Measurements from ENCODE around the gene CST9. TPM values are rescaled to one million over a fixed set of nuclear protein-coding genes. Genes with fewer than 3 reads are reported as not detected.

The CST9 gene
- total RNA-seq, 4 donors from 2014 or later, result not detected

GRCh38 chr20:23647346-23647745, 41.6 kb upstream of the CST9 start:
- intact Hi-C loops (cut with DNase I; ENCODE audit: low total_unique reads), result no loop called here
- ATAC-seq (no peak), DNase-seq (no peak)
- no peak overlapping the region for H3K4me3 ChIP-seq
- H3K9me3 ChIP-seq, result no peaks in the 10 kb centered on the region
- peaks cover 8 to 10% of the 10 kb centered on the region in 2 donors for H3K4me1 ChIP-seq
- TF ChIP-seq CTCF (IDR thresholded peaks at IDR 0.05 in 4 of 5, conservative IDR thresholded peaks at IDR 0.05 in 1 of 5) (no peak), POLR2A (IDR thresholded peaks at IDR 0.05) (no peak)
- H3K27me3 ChIP-seq, result no peaks in the 10 kb centered on the region
- no peak overlapping the region for H3K27ac ChIP-seq
- in situ Hi-C loops (cut with MboI; ENCODE audit: low sequenced_read_pairs in 4 of 4), result loop anchor here (25.0 kb wide), 3 partner anchors 485 to 1415 kb away; partner anchors contain the start of genes ACSS1 (in 2 of the 4) and APMAP (in 1 of the 4)
- no peaks in the 10 kb centered on the region for H3K36me3 ChIP-seq

- intact Hi-C loops (cut with DNase I; ENCODE audit: low total_unique reads), result no loop called here
- in situ Hi-C loops (cut with MboI; ENCODE audit: low sequenced_read_pairs in 4 of 4), result loop anchor here (25.0 kb wide), 3 partner anchors 484 to 1416 kb away; partner anchors contain the start of genes ACSS1 (in 2 of the 4) and APMAP (in 1 of the 4)
- TF ChIP-seq CTCF (IDR thresholded peaks at IDR 0.05 in 4 of 5, conservative IDR thresholded peaks at IDR 0.05 in 1 of 5), result no peak
- TF ChIP-seq POLR2A (IDR thresholded peaks at IDR 0.05), result no peak
- peaks cover 18 to 20% of the 10 kb centered on the region in 2 donors for H3K4me1 ChIP-seq
- no peaks in the 10 kb centered on the region for H3K36me3 ChIP-seq
- H3K27ac ChIP-seq, result no peak overlapping the region
- no peak for DNase-seq
- no peaks in the 10 kb centered on the region for H3K9me3 ChIP-seq
- no peaks in the 10 kb centered on the region for H3K27me3 ChIP-seq
- ATAC-seq, result no peak
- H3K4me3 ChIP-seq, result no peak overlapping the region
These were observed 40.6 kb upstream of the CST9 start for GRCh38 chr20:23646106-23646873.

- Histone ChIP-seq H3K4me3 (no peak overlapping the region), H3K4me1 (peaks cover 25 to 27% of the 10 kb centered on the region in 2 donors), H3K36me3 (no peaks in the 10 kb centered on the region), H3K27ac (no peak overlapping the region), H3K9me3 (no peaks in the 10 kb centered on the region), H3K27me3 (no peaks in the 10 kb centered on the region)
- in situ Hi-C loops (cut with MboI; ENCODE audit: low sequenced_read_pairs in 4 of 4) (loop anchor here (25.0 kb wide), 3 partner anchors 483 to 1417 kb away; partner anchors contain the start of genes ACSS1 (in 2 of the 4) and APMAP (in 1 of the 4)), intact Hi-C loops (cut with DNase I; ENCODE audit: low total_unique reads) (no loop called here)
- ATAC-seq (no peak), DNase-seq (no peak)
- TF ChIP-seq POLR2A (IDR thresholded peaks at IDR 0.05), result no peak
- TF ChIP-seq CTCF (IDR thresholded peaks at IDR 0.05 in 4 of 5, conservative IDR thresholded peaks at IDR 0.05 in 1 of 5), result no peak
These were observed 39.9 kb upstream of the CST9 start for GRCh38 chr20:23645575-23645974.

- Histone ChIP-seq H3K4me1 (peaks cover 30 to 37% of the 10 kb centered on the region in 2 donors), H3K27ac (peak overlapping the region in 1 of 4 donors; percentile 100), H3K36me3 (no peaks in the 10 kb centered on the region), H3K27me3 (no peaks in the 10 kb centered on the region), H3K9me3 (no peaks in the 10 kb centered on the region), H3K4me3 (no peak overlapping the region)
- DNase-seq, result no peak
- in situ Hi-C loops (cut with MboI; ENCODE audit: low sequenced_read_pairs in 4 of 4), result loop anchor here (25.0 kb wide), 3 partner anchors 482 to 1418 kb away; partner anchors contain the start of genes ACSS1 (in 2 of the 4) and APMAP (in 1 of the 4)
- ATAC-seq, result no peak
- intact Hi-C loops (cut with DNase I; ENCODE audit: low total_unique reads), result loop anchor here (5.0 kb wide), 1 partner anchor 1348 kb away; the partner anchor contains the start of gene APMAP
- TF ChIP-seq CTCF (IDR thresholded peaks at IDR 0.05 in 4 of 5, conservative IDR thresholded peaks at IDR 0.05 in 1 of 5), result no peak
- TF ChIP-seq POLR2A (IDR thresholded peaks at IDR 0.05), result no peak
These were observed 38.4 kb upstream of the CST9 start for GRCh38 chr20:23644164-23644563.

Measured in gastrocnemius medialis (tissue), 4 donors.